Activated naive CD8-positive, alpha-beta T cell (primary cell): ENCODE measurements around the gene TNKS2.
"Not testable (repeated sequence)": the region's sequence is repeated elsewhere in the genome, so short reads cannot be mapped to it uniquely, and the experiment has no call there.

Experiments
- H3K27ac Mint-ChIP-seq: one replicate; pipeline ENCODE4 v1.8.0; 2021; ENCODE audit warnings: mixed read lengths
- H3K27me3 Mint-ChIP-seq: one replicate; pipeline ENCODE4 v1.8.0; 2021; ENCODE audit warnings: mixed read lengths
- H3K36me3 Mint-ChIP-seq: one replicate; pipeline ENCODE4 v1.8.0; 2021; ENCODE audit warnings: mixed read lengths
- H3K4me1 Mint-ChIP-seq: one replicate; pipeline ENCODE4 v1.8.0; 2021; ENCODE audit warnings: low read depth, mixed read lengths
- H3K4me3 Mint-ChIP-seq: one replicate; pipeline ENCODE4 v1.8.0; 2021; ENCODE audit warnings: mild to moderate bottlenecking, mixed read lengths
- H3K9me3 Mint-ChIP-seq: one replicate; pipeline ENCODE4 v1.8.0; 2021; ENCODE audit warnings: low read depth, mixed read lengths

TNKS2 gene

DNA sequence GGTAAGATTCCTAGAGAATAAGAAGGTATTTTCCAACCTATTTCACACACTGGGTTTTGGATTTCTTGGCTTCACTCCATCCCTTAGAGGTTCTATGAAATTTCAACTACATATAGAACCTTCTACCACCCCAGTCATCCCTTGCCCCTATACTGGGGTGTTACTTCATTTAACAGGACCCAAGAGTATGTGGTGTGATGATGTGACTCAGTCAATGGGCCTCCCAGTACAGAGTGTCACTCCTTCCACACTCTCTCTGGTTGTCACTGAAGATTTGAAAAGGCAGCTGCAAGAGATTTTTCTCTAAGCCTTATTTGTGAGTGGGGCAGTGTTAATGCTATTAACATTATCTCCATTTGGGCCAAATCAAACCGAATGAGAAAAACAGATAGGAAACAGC, 77.6 kb downstream of the TNKS2 start:
- H3K4me1 Mint-ChIP-seq, result no peaks in the 10 kb centered on the region
- H3K36me3 Mint-ChIP-seq, result peaks cover under 1% of the 10 kb centered on the region
- H3K4me3 Mint-ChIP-seq, result no peak overlapping the region
- no peaks in the 10 kb centered on the region for H3K27me3 Mint-ChIP-seq
- H3K27ac Mint-ChIP-seq, result no peak overlapping the region
- peaks cover under 1% of the 10 kb centered on the region for H3K9me3 Mint-ChIP-seq

DNA sequence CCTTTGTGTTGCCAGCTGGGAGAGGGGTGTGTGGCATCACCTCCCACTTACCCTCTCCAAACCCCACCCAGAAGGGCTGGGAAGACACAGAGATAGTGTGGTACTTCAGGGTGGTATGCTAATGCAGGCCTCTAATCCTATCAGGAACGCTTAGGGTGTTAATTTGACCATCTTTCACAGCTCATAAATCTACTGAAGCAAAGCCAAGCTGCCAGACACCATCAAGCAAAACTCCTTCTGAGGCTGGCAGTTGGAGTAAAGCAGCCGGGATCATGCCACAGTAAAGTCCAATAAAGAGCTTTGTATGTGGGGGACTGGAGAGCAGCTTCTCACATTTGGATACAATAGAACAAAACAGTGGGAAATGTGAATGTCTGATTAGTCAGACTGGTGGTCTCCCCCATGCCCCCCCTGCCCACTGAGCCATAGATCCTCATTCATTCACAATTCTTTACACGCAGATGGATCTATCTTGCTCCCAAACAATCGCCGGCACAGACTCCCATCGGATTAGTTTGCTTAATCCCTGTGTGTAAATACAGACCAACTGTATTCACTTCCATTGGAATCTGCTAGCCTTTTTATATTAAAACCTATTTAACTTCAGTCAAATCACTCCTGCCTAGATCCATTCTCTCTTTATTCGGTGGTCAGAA, 81.4 kb downstream of the TNKS2 start:
- peaks cover 3% of the 10 kb centered on the region for H3K36me3 Mint-ChIP-seq
- peaks cover 6% of the 10 kb centered on the region for H3K9me3 Mint-ChIP-seq

DNA sequence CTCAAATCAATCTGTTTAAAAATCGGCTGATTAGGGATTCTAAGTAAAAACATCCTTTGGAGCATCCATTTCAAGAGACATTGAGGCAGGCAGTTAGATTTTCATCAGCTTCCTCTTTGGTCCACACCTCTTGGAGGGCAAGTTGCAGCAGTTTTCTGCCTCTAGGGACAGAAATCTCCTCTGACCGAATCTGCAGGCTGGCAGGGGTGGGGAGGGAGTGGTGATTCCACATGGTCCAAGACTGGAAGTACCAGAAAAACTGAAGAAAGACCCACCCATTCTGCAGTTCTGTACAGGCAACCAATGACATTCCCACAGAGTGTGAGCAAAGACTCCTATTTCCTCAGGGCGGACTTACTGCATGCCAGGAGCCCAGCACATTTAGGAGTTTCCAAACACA, 82.1 kb downstream of the TNKS2 start:
- Mint-ChIP-seq H3K27ac (no peak overlapping the region), H3K4me3 (no peak overlapping the region), H3K4me1 (no peaks in the 10 kb centered on the region), H3K36me3 (peaks cover 3% of the 10 kb centered on the region), H3K9me3 (peaks cover 6% of the 10 kb centered on the region), H3K27me3 (no peaks in the 10 kb centered on the region)

More for the DNA sequence above, 81.4 kb downstream of the TNKS2 start:
- Mint-ChIP-seq H3K4me1 (no peaks in the 10 kb centered on the region), H3K27ac (no peak overlapping the region), H3K27me3 (no peaks in the 10 kb centered on the region), H3K4me3 (no peak overlapping the region)

DNA sequence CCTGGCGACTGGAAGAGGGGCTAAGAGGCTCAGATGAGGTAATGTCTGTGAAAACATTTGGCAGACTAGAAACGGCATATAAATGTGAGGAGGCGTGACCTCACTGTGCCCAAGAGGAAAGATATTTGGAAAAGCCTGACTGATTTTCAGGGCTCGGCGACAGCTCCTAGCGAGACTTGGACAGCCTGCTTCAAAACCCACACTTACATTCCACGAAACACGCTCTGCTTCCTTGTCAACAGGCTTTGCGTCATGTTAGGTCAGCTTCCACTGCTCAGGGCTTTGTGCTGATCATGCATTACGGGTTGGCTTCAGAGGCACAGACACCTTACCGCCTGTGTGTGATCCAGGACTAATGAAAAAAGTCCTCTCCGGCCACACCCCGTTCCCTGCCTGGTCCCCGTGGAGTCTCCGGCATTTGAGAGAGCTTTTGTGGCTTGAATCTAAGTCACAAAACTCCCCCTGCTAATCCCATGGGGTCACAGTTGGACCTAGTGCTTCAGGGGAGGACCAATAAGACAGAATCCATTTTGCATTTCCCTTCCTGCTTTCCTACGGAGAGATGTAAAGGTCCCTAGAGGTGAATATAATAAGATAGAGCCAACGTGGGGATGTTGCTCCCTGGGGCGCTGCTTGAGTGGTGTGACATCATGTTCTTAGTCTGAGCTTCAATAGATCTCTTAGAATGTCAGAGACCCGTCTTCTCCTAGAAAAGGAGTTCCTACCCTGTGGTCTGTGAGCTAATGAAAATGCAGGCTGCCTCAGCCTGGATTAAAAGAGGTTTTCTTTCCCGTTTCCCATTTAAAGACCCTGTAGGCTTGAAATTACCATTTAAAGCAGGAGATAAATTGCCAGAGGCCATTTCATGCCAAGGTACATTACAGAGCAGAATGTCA, 85.6 kb downstream of the TNKS2 start:
- H3K4me1 Mint-ChIP-seq, result peaks cover 9% of the 10 kb centered on the region
- H3K36me3 Mint-ChIP-seq, result peaks cover 3% of the 10 kb centered on the region
- H3K27me3 Mint-ChIP-seq, result no peaks in the 10 kb centered on the region
- no peak overlapping the region for H3K27ac Mint-ChIP-seq
- no peak overlapping the region for H3K4me3 Mint-ChIP-seq
- peaks cover 6% of the 10 kb centered on the region for H3K9me3 Mint-ChIP-seq

DNA sequence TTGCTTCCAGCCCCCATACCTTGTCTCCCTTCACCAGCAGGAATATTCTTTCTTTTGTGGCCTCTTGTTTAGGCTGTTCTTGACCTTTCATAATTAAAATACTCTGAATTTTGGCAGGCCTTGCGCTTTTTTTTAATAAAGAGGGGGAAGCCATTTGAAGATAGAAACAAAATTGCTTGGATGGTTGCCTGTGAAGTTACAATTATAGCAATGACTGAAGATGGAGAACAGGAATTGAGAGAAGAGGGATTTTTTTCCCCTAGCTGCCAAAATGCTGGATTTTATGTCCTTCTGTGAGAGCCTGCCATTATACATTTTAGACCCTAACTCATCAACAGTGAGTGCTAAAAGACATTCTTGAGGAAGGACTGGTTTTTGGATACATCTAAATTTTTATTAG, 86.3 kb downstream of the TNKS2 start:
- peaks cover 11% of the 10 kb centered on the region for H3K4me1 Mint-ChIP-seq
- peaks cover 3% of the 10 kb centered on the region for H3K36me3 Mint-ChIP-seq
- H3K27ac Mint-ChIP-seq, result no peak overlapping the region
- peaks cover 2% of the 10 kb centered on the region for H3K27me3 Mint-ChIP-seq
- peaks cover 6% of the 10 kb centered on the region for H3K9me3 Mint-ChIP-seq
- no peak overlapping the region for H3K4me3 Mint-ChIP-seq

DNA sequence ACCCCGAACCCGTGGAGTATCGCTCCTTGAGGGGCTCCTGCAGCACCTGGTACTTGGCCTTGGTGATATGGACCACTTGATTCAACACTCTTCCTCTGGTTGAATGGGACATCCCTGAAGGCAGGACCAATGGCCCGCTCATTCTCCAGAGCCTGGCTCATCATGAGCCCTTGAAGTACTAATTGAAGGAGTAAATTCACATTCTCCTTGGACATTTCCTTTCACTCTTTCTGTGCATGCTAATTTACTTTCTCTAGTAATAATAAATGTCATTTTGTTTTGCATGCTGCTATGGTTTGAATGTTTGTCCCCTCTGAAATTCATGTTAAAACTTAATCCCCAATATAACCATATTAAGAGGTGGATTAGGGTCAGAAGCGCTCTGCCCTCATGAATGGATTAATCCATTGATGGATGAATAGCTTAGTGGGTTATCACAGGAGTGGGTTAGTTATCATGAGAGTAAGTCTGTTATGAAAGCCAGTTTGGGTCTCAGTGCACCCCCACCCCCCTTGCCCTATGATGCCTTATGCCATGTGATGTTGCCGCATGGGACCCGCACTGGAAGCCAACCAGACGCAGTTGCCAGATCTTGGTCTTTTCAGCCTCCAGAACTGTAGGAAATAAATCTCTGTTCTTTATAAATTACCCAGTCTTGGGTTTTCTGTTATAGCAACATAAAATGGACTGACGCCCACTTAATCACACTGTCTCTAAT, 87.3 kb downstream of the TNKS2 start:
- H3K9me3 Mint-ChIP-seq, result peaks cover 6% of the 10 kb centered on the region
- H3K27me3 Mint-ChIP-seq, result peaks cover 2% of the 10 kb centered on the region
- H3K27ac Mint-ChIP-seq, result no peak overlapping the region
- H3K4me3 Mint-ChIP-seq, result no peak overlapping the region
- peaks cover 11% of the 10 kb centered on the region for H3K4me1 Mint-ChIP-seq
- peaks cover 3% of the 10 kb centered on the region for H3K36me3 Mint-ChIP-seq

DNA sequence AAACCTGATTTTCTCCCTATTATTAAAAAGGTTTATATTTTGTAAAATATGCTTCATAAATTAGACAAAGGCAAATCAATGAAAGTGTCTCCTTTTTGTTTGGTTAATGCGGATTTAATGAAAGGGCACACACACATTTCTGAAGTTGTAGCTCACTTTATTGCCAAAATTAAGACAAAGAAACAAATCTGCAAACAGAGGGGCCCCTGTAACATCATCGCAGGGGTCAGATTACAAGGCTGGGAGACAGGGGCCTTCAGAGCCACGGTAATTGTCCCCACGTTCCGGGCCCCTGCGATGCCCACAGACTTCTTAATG, 88.7 kb downstream of the TNKS2 start:
- no peaks in the 10 kb centered on the region for H3K9me3 Mint-ChIP-seq
- no peak overlapping the region for H3K27ac Mint-ChIP-seq
- H3K4me1 Mint-ChIP-seq, result peaks cover 11% of the 10 kb centered on the region
- H3K27me3 Mint-ChIP-seq, result peaks cover 4% of the 10 kb centered on the region
- H3K36me3 Mint-ChIP-seq, result no peaks in the 10 kb centered on the region
- H3K4me3 Mint-ChIP-seq, result peak overlapping the region; percentile 92

DNA sequence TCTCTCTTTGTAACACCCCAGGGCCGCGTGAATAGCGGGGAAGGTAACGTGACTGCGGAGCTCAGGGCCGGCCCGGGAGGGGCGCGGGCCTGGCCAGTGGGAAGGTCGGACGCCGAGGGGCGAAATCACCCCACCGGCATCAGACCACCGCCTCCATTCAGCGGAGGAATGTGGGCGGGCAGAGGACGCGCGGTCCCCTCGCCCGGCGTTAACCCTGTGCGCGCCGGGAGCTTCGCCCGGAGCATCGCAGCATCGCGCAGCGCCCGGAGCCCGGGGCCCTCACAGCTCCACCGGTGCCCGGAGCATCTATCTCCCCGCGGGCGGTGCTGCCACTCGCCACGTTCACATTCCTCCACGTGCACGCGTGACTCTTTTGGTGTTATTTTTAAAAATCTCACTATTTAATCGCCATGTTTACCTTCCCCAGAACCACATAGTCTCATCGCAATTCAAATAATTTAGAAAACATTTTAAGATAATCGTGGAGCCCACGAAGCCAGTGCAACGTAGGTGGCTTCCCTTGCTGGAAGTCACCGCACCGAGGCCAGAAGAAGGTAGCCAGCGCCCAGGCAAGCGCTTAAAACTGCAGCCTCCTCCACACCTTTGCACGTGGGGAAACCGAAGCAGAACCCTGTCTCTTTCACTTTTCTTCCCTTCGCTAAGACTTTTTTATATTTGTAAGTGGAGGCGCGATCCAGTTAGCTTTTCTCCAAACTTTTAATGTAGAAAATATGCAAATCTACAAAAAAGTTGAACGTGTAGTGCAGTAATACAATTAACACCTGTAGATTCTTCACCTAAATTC, 89.2 kb downstream of the TNKS2 start:
- Mint-ChIP-seq H3K27me3 (peaks cover 4% of the 10 kb centered on the region), H3K36me3 (no peaks in the 10 kb centered on the region), H3K27ac (peak overlapping the region; percentile 83), H3K4me1 (peaks cover 11% of the 10 kb centered on the region), H3K9me3 (no peaks in the 10 kb centered on the region), H3K4me3 (peak overlapping the region; percentile 92)

DNA sequence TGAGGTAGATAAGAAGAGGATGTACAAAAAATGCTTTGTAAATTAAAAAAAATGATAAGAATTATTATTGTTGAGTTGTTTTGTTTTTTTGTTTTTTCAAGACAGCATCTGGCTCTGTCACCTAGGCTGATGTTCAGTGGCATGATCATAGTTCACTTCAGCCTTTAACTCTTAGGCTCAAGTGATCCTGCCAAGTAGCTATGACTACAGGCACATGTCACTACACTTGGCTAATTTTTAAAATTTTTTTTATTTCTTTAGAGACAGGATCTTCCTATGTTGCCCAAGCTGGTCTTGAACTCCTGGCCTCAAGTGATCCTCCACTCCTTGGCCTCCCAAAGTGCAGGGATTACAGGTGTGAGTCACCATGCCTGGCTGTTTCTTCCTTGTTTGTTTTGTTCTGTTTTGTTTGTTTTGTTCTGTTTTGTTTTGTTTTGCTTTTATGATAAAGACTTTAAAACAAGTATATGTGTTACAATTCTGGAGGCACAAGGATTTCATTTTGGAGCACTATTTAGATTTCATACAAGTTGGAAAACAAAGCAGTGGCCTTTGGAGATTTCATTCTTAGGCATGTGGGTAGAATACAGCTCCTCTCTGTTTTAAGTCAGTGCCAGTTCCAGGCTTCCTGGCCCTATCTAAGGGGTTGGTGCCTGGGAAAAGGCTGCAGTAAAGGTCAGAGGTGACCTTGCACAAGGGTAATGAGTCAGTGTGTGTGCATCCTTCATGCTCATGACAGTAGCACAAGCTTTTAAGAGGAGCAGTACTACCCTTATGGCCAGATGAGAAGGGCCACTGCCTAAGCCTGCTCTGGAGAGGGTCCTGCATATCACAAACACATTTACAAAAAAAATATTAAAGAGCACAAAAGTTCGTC, 93.1 kb downstream of the TNKS2 start:
- Mint-ChIP-seq H3K9me3 (no peaks in the 10 kb centered on the region), H3K36me3 (no peaks in the 10 kb centered on the region), H3K27me3 (peaks cover 9% of the 10 kb centered on the region), H3K4me1 (peaks cover 11% of the 10 kb centered on the region), H3K4me3 (no peak overlapping the region), H3K27ac (no peak overlapping the region)

DNA sequence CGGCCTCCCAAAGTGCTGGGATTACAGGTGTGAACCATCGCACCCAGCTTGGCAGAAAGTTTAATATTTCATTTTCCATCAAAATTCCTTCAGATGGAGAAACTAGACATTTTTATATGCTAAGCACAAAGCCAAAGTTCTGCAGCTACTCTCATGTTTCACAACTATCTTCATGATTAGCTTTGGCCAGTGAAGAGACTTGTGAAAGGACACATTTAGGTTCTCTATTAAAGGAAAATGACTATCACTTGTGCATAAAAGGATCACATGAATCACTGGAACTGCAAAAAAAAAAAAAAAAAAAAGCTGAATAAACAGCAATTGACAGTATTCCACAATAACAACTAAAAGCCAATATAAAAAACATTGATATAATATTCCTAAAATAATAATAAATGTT, 94.8 kb downstream of the TNKS2 start:
- Mint-ChIP-seq H3K4me1 (peaks cover 3% of the 10 kb centered on the region), H3K4me3 (no peak overlapping the region), H3K27me3 (peaks cover 13% of the 10 kb centered on the region), H3K9me3 (no peaks in the 10 kb centered on the region), H3K27ac (no peak overlapping the region), H3K36me3 (no peaks in the 10 kb centered on the region)

DNA sequence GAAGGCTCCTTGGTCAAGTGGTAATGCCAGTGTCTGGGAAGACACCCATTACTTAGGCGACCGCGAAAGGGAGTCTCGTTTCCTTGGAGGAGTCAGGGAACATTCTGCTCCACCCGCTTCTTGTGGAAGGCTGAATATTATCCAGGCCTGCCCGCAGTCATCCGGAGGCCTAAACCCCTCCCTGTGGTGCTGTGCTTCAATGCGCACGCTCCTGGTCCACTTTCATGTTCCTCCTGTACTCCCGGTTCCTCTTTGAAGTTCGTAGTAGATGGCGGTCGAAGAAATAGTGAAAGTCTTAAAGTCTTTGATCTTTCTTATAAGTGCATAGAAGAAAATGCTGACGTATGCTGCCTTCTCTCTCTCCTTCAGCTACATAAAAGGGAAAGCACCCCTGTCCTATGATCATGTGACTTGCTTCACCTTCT, 96.0 kb downstream of the TNKS2 start:
- H3K4me1 Mint-ChIP-seq, H3K27ac Mint-ChIP-seq, H3K9me3 Mint-ChIP-seq, H3K36me3 Mint-ChIP-seq, H3K4me3 Mint-ChIP-seq: not testable (repeated sequence)
- peaks cover 13% of the 10 kb centered on the region for H3K27me3 Mint-ChIP-seq

DNA sequence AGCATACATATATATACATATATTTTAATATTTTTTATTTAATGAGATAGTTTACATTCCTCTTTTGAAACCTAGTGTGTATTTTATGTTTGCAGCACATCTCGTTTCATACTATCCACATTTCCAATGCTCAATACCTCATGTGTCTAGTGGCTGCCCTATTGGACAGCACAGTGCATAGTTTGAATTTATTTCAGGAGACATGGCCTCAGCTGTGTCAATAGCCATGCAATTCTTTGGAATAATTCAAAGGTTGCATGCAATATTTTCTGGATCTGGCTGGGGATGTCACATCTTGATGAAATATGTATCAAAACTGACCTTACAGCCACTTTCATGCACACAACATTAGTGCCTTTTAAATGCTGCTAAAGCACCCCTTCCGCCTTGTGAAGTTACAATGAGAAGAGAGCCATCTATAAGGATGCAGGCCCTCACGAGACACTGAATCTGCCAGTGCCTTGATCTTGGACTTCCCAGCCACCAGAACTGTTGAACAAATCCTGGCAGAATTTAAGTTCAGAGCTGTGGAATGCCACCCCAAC, 98.1 kb downstream of the TNKS2 start:
- H3K4me1 Mint-ChIP-seq, result peaks cover 4% of the 10 kb centered on the region
- no peak overlapping the region for H3K4me3 Mint-ChIP-seq
- H3K27ac Mint-ChIP-seq, result no peak overlapping the region
- no peaks in the 10 kb centered on the region for H3K9me3 Mint-ChIP-seq
- peaks cover 10% of the 10 kb centered on the region for H3K27me3 Mint-ChIP-seq
- no peaks in the 10 kb centered on the region for H3K36me3 Mint-ChIP-seq

DNA sequence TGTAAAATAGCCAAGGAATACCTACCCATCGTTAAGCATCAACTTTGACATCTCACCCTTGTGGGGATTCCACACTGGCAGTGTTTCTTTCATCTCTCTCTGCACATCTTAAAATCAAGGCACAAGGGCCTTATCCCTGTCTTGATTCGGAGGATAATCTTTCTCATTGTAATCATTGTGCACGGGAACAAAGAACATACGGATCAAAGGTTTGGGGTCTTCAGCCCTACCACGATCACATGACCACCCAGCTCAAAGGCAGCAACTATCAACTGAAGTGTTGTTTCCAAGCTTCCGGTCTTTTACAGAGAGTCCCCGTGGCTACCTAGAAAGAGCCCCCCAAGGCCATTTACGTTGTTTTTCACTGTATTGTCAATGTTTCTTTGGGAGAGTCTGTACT, 99.2 kb downstream of the TNKS2 start:
- H3K27ac Mint-ChIP-seq, result no peak overlapping the region
- H3K4me3 Mint-ChIP-seq, result no peak overlapping the region
- H3K4me1 Mint-ChIP-seq, result peaks cover 16% of the 10 kb centered on the region
- no peaks in the 10 kb centered on the region for H3K36me3 Mint-ChIP-seq
- no peaks in the 10 kb centered on the region for H3K9me3 Mint-ChIP-seq
- peaks cover 9% of the 10 kb centered on the region for H3K27me3 Mint-ChIP-seq
